VCaP (cell line): ENCODE data around the gene MMP19.
"Not testable (repeated sequence)": the region's sequence is repeated elsewhere in the genome, so short reads cannot be mapped to it uniquely, and the experiment has no call there.

ENCODE experiments used
- H3K27ac ChIP-seq: fragments of 450-650 bp; 2 replicates; pipeline ENCODE4 v1.5.1; 2017
- TF ChIP-seq, protein P1 (sequence below): fragments of 450-650 bp; conservative IDR thresholded peaks from 2 replicates; pipeline ENCODE4 v1.5.1; 2017; ENCODE audit warnings: mild to moderate bottlenecking, moderate library complexity

MMP19 gene

DNA sequence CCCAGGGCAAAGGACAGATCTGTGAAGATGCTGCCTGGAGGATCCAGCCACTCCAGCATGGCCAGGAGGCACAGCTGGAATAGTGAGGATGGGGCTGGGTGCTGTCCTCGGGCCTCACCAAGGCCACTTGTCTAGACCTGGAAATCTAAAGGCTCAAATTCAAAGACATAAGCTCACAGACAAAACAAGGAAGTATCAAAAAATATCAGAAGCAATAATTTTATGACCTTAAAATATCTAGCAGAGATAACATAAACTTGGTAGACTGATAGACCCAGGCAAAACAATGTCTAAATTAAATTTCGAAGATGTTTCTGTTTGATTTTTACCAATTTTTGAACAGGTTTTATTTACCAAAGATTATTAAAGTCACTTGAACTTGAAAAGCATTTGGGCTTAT is 22.6 kb upstream of the MMP19 start:
- TF ChIP-seq, protein P1, sequence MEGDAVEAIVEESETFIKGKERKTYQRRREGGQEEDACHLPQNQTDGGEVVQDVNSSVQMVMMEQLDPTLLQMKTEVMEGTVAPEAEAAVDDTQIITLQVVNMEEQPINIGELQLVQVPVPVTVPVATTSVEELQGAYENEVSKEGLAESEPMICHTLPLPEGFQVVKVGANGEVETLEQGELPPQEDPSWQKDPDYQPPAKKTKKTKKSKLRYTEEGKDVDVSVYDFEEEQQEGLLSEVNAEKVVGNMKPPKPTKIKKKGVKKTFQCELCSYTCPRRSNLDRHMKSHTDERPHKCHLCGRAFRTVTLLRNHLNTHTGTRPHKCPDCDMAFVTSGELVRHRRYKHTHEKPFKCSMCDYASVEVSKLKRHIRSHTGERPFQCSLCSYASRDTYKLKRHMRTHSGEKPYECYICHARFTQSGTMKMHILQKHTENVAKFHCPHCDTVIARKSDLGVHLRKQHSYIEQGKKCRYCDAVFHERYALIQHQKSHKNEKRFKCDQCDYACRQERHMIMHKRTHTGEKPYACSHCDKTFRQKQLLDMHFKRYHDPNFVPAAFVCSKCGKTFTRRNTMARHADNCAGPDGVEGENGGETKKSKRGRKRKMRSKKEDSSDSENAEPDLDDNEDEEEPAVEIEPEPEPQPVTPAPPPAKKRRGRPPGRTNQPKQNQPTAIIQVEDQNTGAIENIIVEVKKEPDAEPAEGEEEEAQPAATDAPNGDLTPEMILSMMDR: no peak
- no peak overlapping the region for H3K27ac ChIP-seq

DNA sequence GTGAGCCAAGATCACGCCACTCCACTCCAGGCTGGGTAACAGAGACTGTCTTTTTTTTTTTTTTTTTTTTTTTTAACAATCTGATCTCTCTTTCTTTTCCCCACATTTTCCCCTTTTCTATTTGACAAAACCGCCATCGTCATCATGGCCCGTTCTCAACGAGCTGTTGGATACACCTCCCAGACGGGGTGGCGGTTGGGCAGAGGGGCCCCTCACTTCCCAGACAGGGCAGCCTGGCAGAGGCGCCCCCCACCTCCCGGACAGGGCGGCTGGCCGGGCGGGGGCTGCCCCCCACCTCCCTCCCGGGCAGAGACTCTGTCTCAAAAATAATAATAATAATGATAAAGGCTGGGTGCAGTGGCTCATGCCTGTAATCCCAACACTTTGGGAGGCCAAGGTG is 20.2 kb upstream of the MMP19 start:
- H3K27ac ChIP-seq: not testable (repeated sequence)

DNA sequence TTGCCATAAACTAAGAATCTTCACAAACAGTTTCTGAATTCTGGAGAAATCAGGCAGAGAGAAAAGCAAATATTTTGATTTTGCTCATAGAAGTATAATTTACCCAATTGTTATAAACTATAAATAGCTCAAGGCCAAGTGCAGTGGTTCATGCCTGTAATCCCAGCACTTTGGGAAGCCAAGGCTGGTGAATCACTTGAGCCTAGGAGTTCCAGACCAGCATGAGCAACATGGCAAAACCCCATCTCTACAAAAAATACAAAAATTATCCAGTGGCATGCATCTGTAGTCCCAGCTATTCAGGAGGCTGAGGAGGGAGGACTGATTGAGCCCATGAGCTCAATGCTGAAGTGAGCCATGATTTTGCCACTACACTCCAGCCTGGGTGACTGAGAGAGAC is 19.6 kb upstream of the MMP19 start:
- TF ChIP-seq, protein P1: no peak

DNA sequence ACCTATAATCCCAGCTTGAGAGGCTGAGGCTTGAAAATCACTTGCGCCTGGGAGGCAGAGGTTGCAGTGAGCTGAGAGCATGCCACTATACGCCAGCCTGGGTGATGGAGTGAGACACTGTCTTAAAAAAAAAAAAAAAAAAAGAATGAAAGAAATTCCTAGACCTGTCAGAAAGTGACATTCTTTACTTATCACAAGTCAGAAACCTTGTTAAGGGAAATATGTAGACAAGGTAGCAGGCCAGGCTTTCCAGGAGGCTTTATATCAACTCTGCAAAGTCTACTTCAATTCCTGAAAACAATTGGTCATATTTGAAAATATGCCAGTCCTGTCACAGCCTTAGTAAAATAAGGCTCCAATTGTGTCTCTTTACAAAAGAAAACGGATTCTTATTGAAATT is 19.1 kb upstream of the MMP19 start:
- H3K27ac ChIP-seq: no peak overlapping the region
- TF ChIP-seq, protein P1: no peak

More for the DNA sequence above, 19.6 kb upstream of the MMP19 start:
- no peak overlapping the region for H3K27ac ChIP-seq

DNA sequence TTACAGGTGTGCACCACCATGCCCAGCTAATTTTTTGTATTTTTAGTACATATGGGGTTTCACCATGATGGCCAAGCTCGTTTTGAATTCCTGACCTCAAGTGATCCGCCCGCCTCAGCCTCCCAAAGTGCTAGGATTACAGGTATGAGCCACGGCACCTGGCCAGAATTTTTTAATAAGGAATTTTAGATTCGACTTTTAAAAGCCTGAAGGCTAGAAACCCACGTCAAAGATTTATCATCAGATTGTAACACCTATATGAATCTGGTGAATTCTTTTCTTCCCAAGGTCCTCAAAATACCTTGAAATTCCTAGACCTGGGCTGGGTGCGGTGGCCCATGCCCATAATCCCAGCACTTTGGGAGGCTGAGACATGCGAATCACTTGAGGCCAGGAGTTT is 18.7 kb upstream of the MMP19 start:
- no peak overlapping the region for H3K27ac ChIP-seq
- TF ChIP-seq, protein P1: no peak

DNA sequence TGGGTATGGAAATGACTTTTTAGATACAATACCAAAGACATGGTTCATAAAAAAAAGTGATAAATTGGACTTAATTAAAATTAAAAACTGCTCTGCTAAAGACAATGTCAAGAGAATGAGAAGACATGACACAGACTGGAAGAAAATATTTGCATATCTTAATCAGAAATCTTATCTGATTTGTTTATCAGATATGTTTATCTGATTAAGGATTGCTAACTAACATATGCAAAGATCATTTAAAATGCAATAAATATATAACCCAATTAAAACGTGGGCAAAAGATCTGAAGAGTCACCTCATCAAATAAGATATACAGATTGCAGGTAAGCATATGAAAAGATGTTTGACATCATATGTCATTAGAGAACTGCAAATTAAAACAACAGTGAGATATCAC is 10.0 kb upstream of the MMP19 start:
- TF ChIP-seq, protein P1: no peak
- no peak overlapping the region for H3K27ac ChIP-seq

DNA sequence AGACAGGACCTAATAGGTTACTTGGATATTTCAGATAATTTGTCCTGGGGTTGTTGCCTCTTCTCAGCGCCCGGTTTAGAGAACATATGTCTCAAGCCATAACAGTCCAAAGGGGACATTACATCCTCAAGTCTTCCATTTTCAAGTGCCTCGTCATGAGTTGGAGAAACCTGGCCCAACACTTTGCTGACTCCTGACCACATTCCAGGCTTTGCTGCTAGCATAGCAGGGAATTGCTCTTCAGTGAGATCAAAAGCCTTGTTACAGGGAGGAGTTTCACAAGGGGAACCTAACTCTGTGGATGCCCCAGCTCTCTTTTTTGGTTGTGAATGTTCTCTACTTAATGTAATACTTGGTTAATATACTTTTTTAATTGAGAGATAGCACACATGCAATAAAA is 8.2 kb upstream of the MMP19 start:
- TF ChIP-seq, protein P1: no peak
- no peak overlapping the region for H3K27ac ChIP-seq

DNA sequence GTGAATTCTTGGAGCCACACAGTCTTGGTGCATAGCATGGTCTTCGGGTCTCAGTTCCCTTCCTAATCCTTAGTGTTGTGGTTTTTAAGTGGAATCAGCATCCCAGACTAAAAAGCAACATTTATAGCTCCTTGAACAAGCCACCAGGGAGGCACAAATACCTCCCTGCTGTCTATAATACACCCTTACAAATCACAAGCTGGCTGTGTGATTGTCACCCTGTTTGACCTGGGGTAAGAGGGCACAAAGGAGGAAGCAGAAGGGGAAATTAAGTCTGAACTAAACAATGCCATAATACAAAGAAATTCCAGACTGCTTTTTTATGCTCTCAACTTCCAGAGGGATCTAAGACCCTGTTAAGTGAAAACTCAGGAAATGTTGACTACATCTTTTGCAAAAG is 7.7 kb upstream of the MMP19 start:
- no peak overlapping the region for H3K27ac ChIP-seq

More for the DNA sequence above, 7.7 kb upstream of the MMP19 start:
- TF ChIP-seq, protein P1: no peak
